Mesendoderm (in vitro differentiated cells): ENCODE results near the gene NANOGP8.

Experiments used
- DNase-seq: peaks from one replicate; pipeline ENCODE4 v3.0.0; 2013
- H2AK5ac ChIP-seq: 2 replicates; pipeline ENCODE4 v1.6.1; 2013; ENCODE audit warnings: low read length, inconsistent platforms
- H2BK120ac ChIP-seq: 2 replicates; pipeline ENCODE4 v1.6.1; 2013; ENCODE audit warnings: low read depth, mild to moderate bottlenecking, low read length, moderate library complexity, mixed read lengths
- H2BK15ac ChIP-seq: replicated peaks from 2 replicates; pipeline ENCODE4 v1.6.1; 2013; ENCODE audit warnings: low read depth, mild to moderate bottlenecking, moderate library complexity
- H2BK5ac ChIP-seq: 2 replicates; pipeline ENCODE4 v1.6.1; 2013; ENCODE audit warnings: low read length, inconsistent platforms
- H3K18ac ChIP-seq: 2 replicates; pipeline ENCODE4 v1.6.1; 2013; ENCODE audit warnings: mild to moderate bottlenecking, low read length, mixed read lengths
- H3K23ac ChIP-seq: one replicate; pipeline ENCODE4 v1.6.1; 2013; ENCODE audit warnings: low read length
- H3K27ac ChIP-seq: 2 replicates; pipeline ENCODE4 v1.5.1; 2013; ENCODE audit warnings: low read depth, mild to moderate bottlenecking, inconsistent platforms, low read length, moderate library complexity
- H3K27me3 ChIP-seq: 2 replicates; pipeline ENCODE4 v1.6.1; 2013; ENCODE audit warnings: low read length, control low read depth, mild to moderate bottlenecking, inconsistent platforms; ENCODE audit not compliant: insufficient read depth, poor library complexity
- H3K36me3 ChIP-seq: 2 replicates; pipeline ENCODE4 v1.6.1; 2013; ENCODE audit warnings: low read length, inconsistent platforms; ENCODE audit not compliant: control insufficient read depth, insufficient read depth
- H3K4ac ChIP-seq: one replicate; pipeline ENCODE4 v1.6.1; 2013; ENCODE audit warnings: low read depth, mild to moderate bottlenecking, low read length, moderate library complexity
- H3K4me1 ChIP-seq: 2 replicates; pipeline ENCODE4 v1.6.1; 2013; ENCODE audit warnings: low read depth, low read length, inconsistent platforms; ENCODE audit not compliant: control insufficient read depth
- H3K4me2 ChIP-seq: 2 replicates; pipeline ENCODE4 v1.6.1; 2013; ENCODE audit warnings: low read length
- H3K4me3 ChIP-seq: 2 replicates; pipeline ENCODE4 v1.5.1; 2013; ENCODE audit warnings: mild to moderate bottlenecking, low read length
- H3K56ac ChIP-seq: one replicate; pipeline ENCODE4 v1.6.1; 2013; ENCODE audit warnings: low read length
- H3K79me1 ChIP-seq: 2 replicates; pipeline ENCODE4 v1.6.1; 2013; ENCODE audit warnings: low read length, inconsistent platforms
- H3K79me2 ChIP-seq: 2 replicates; pipeline ENCODE4 v1.6.1; 2013; ENCODE audit warnings: mild to moderate bottlenecking, low read length; ENCODE audit not compliant: control insufficient read depth, insufficient read depth
- H3K9ac ChIP-seq: 2 replicates; pipeline ENCODE4 v1.6.1; 2013; ENCODE audit warnings: low read length, inconsistent platforms
- H4K5ac ChIP-seq: one replicate; pipeline ENCODE4 v1.6.1; 2013; ENCODE audit warnings: low read length
- H4K8ac ChIP-seq: one replicate; pipeline ENCODE4 v1.6.1; 2013; ENCODE audit warnings: low read depth, mild to moderate bottlenecking, control low read depth, low read length, moderate library complexity
- WGBS: extraction: QIAGEN DNeasy Blood & Tissue Kit; methylation state at CpG from one replicate; pipeline ENCODE4 v1.1.7; 2013; ENCODE audit warnings: low lambda C conversion rate, missing lambda C conversion rate; ENCODE audit not compliant: insufficient coverage; ENCODE audit errors: extremely low coverage; 5-methylcytosine and 5-hydroxymethylcytosine counted together

Gene NANOGP8

DNA sequence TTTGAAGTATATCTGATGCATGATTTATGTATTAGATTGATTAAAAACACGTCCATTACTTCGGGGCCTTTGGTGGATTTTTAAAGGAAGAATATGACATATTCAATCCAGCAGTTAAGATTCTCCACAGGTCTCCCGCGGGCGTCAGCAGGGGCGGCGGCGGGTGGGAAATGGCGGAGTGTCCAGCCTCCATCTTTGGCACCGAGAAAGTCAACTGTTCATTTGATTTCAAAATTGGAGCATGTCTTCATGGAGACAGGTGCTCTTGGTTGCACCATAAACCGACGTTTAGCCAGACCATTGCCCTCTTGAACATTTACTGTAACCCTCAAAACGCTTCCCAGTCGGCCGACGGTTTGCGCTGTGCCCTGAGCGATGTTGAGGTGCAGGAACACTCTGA is 7.2 kb upstream of the NANOGP8 start:
- H2AK5ac ChIP-seq, result no peak overlapping the region
- no peak overlapping the region for H3K9ac ChIP-seq
- WGBS, result no CpG with 5 or more reads among the region's 18 CpGs
- no peaks in the 10 kb centered on the region for H3K4me1 ChIP-seq
- no peak overlapping the region for H3K4me3 ChIP-seq
- no peak overlapping the region for H4K8ac ChIP-seq
- no peaks in the 10 kb centered on the region for H3K27me3 ChIP-seq
- no peak overlapping the region for H3K27ac ChIP-seq
- no peaks in the 10 kb centered on the region for H3K79me2 ChIP-seq
- H2BK5ac ChIP-seq, result no peak overlapping the region
- H3K36me3 ChIP-seq, result no peaks in the 10 kb centered on the region
- no peak overlapping the region for H2BK120ac ChIP-seq
- DNase-seq, result no peak
- H3K56ac ChIP-seq, result no peak overlapping the region
- no peak overlapping the region for H3K4me2 ChIP-seq
- H4K5ac ChIP-seq, result no peak overlapping the region
- H3K79me1 ChIP-seq, result no peaks in the 10 kb centered on the region
- no peak overlapping the region for H3K23ac ChIP-seq
- H2BK15ac ChIP-seq, result no peak overlapping the region
- H3K18ac ChIP-seq, result no peak overlapping the region
- H3K4ac ChIP-seq, result no peak overlapping the region

DNA sequence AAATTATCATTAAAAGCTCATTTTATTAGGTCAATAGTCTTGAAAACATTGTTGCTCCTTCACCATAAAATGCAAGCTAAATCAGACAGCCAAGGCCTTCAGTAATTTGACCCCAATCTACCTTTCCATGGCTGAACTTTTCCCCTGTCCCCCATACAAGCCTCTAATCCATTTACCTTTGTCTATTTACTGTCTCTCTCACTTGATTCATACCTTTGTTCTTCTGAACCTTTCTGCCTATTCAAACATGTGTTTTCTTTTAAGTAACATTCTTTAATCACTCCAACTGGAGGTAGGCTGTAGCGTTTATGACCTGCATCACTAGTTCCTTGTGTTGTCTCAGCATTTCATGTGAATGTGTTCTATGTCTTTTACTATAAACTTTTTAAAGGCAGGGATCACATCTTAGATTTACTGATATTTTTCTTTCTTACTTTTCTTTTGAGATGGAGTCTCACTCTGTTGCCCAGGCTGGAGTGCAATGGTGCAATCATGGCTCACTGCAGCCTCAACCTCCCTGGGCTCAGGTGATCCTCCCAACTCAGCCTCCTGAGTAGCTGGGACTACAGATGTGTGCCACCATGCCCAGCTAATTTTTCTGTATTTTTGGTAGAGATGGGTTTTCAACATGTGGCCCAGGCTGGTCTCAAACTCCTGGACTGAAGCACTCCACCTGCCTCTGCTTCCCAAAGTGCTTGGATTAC is 5.2 kb upstream of the NANOGP8 start:
- Histone ChIP-seq H3K27ac (no peak overlapping the region), H2BK15ac (no peak overlapping the region), H2BK5ac (no peak overlapping the region), H3K4me2 (no peak overlapping the region), H3K18ac (no peak overlapping the region), H3K27me3 (no peaks in the 10 kb centered on the region), H3K4ac (no peak overlapping the region), H2AK5ac (no peak overlapping the region), H4K5ac (no peak overlapping the region), H2BK120ac (no peak overlapping the region), H3K9ac (no peak overlapping the region), H3K79me2 (no peaks in the 10 kb centered on the region), H3K36me3 (no peaks in the 10 kb centered on the region), H3K4me1 (no peaks in the 10 kb centered on the region), H3K23ac (no peak overlapping the region), H3K79me1 (no peaks in the 10 kb centered on the region), H3K56ac (no peak overlapping the region), H3K4me3 (no peak overlapping the region), H4K8ac (no peak overlapping the region)
- DNase-seq, result no peak
- WGBS, result no CpG with 5 or more reads among the region's 1 CpG

DNA sequence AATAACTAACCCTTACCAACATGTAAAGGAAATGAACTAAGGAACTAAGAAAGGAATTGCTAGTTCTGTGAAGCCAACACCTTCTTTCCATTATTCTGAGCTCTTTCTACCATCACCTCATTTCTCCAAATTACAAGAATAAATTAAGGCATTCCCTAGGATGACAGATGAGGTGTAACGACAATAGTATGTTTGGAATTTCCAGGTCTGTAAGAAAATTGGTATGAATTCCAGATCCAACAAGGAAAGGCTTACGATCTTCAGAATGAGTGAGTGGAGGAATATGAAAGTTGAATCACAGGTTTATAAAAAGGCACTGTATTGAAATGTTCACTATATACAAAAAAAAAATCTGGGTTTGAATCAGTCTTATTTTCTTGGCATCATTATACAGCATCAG is 4.5 kb upstream of the NANOGP8 start:
- DNase-seq, result no peak
- no CpG with 5 or more reads among the region's 2 CpGs for WGBS
- H2BK120ac ChIP-seq, result no peak overlapping the region

DNA sequence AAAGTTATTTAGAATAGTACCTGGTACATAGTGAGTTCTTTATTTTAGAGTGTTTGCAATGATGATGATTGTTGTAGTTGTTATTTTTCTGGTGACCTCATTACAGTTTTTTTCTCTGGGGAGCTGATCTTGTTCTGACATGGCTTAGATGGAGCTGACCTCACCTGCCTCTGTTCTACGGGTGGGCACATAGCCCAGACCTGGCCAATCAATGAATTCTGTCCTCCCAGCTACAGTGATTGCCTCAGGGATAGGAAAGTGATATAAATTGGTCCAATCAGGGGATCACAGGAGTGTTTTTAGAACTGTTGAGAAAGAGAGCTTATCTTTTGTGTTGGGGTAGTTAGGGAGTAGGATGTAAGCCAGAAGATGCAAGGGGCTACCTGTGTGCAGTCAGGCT is 3.2 kb upstream of the NANOGP8 start:
- Histone ChIP-seq H4K8ac (no peak overlapping the region), H3K4me3 (no peak overlapping the region)
- no CpG with 5 or more reads among the region's 1 CpG for WGBS

More for the DNA sequence above, 4.5 kb upstream of the NANOGP8 start:
- Histone ChIP-seq H3K23ac (no peak overlapping the region), H3K27me3 (no peaks in the 10 kb centered on the region), H3K27ac (no peak overlapping the region), H2BK15ac (no peak overlapping the region), H3K79me2 (no peaks in the 10 kb centered on the region), H3K4me2 (no peak overlapping the region), H3K9ac (no peak overlapping the region), H3K36me3 (no peaks in the 10 kb centered on the region), H4K8ac (no peak overlapping the region), H4K5ac (no peak overlapping the region), H2BK5ac (no peak overlapping the region), H3K79me1 (no peaks in the 10 kb centered on the region), H3K4me3 (no peak overlapping the region), H3K18ac (no peak overlapping the region), H3K4me1 (no peaks in the 10 kb centered on the region), H3K56ac (no peak overlapping the region), H3K4ac (no peak overlapping the region), H2AK5ac (no peak overlapping the region)

DNA sequence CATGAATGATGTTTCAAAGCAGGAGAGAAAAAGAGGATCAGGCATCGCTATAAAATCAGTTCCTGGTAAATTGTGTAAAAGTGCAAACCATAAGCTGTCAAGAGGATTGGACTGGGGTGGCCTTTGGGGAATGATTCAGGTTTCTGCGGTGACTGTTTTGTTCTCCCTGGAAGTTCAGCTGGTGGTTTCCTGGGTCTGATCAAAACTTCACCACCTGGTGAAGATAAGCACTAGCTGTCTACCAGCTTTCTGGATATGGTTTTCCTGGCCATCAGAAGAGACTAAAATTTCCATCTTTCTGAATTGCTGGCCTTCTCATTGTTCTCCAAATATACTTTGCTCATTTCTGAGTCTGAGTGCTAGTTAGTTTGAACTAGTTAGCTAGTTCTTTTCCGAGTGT is 2.7 kb upstream of the NANOGP8 start:
- Histone ChIP-seq H4K8ac (no peak overlapping the region), H2BK5ac (no peak overlapping the region), H3K4me2 (no peak overlapping the region), H3K9ac (no peak overlapping the region), H3K27ac (no peak overlapping the region), H3K4me1 (no peaks in the 10 kb centered on the region), H3K4ac (no peak overlapping the region), H3K4me3 (no peak overlapping the region), H3K79me2 (no peaks in the 10 kb centered on the region), H3K56ac (no peak overlapping the region), H2AK5ac (no peak overlapping the region), H3K79me1 (no peaks in the 10 kb centered on the region), H4K5ac (no peak overlapping the region), H3K27me3 (no peaks in the 10 kb centered on the region), H2BK120ac (no peak overlapping the region), H3K36me3 (no peaks in the 10 kb centered on the region), H3K23ac (no peak overlapping the region), H2BK15ac (no peak overlapping the region), H3K18ac (no peak overlapping the region)
- DNase-seq, result no peak
- WGBS, result no CpG with 5 or more reads among the region's 3 CpGs

More for the DNA sequence above, 3.2 kb upstream of the NANOGP8 start:
- Histone ChIP-seq H3K23ac (no peak overlapping the region), H3K79me1 (no peaks in the 10 kb centered on the region), H3K4me1 (no peaks in the 10 kb centered on the region), H3K18ac (no peak overlapping the region), H2AK5ac (no peak overlapping the region), H3K27me3 (no peaks in the 10 kb centered on the region), H2BK15ac (no peak overlapping the region), H2BK5ac (no peak overlapping the region), H3K36me3 (no peaks in the 10 kb centered on the region), H3K56ac (no peak overlapping the region), H3K4me2 (no peak overlapping the region), H3K79me2 (no peaks in the 10 kb centered on the region), H3K9ac (no peak overlapping the region), H3K27ac (no peak overlapping the region), H4K5ac (no peak overlapping the region), H3K4ac (no peak overlapping the region), H2BK120ac (no peak overlapping the region)
- no peak for DNase-seq
